MM.1S (cell line): ENCODE measurements around the gene PPP2R2C.

Source experiments
- CTCF ChIP-seq: fragments of 300-600 bp; sonication (generic); IDR thresholded peaks from 2 replicates; pipeline ENCODE4 v1.5.1; 2016; ENCODE audit warnings: antibody characterized with exemption, low read length, mixed read lengths
- EZH2 ChIP-seq: fragments of 300-600 bp; sonication (generic); optimal IDR thresholded peaks from 2 replicates; pipeline ENCODE3; 2017; ENCODE audit warnings: low read depth, mild to moderate bottlenecking, antibody characterized with exemption, low read length, mixed read lengths

DNA sequence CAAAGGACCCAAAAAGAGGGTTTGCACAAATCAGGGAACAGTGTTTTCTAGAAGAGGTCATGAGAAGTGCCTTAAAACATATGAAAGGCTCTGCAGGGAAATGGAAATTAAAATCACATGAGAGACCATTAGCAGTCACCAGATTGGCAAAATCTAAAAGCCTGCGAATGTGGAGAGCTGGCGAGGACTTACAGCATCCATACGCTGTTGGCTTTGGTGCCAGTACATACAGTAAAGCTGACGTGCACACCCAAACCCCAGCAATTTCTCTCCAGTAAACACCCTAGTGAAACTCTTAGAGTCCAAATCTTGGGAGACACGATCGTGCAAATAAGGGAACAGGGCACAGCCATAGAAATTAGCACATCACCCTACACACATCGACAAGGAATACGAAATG lies 25.4 kb upstream of the PPP2R2C start:
- TF ChIP-seq CTCF (no peak), EZH2 (no peak)
